HepG2 (cell line): Measurements from ENCODE around the gene GAL3ST1. TPM values are rescaled to one million over a fixed set of nuclear protein-coding genes. Genes with fewer than 3 reads are reported as not detected.
A peak's percentile ranks its signal among the peaks of the same experiment; 100 is the strongest.

Experiments
- ATAC-seq: fragments of 200-7000 bp; cut with Tn5 transposase; 3 replicates; pipeline ENCODE4 v1.9.1; 2020; ENCODE audit warnings: mild to moderate bottlenecking, moderate library complexity
- BruUV-seq: library from RNA; stranded (reverse); fragments of 400-500 nt; replicated peaks from 2 replicates; lab custom pipeline; 2021; lab: Mats Ljungman, UMichigan
- CTCF ChIA-PET: fragments of 300-600 bp; formaldehyde crosslinking; extraction: SDS; loops from one replicate; lab custom pipeline; 2021; ENCODE audit warnings: low total read pairs, inconsistent platforms, low intra/inter-chr PET ratio; lab: Yijun Ruan, JAX
- POLR2A ChIA-PET: fragments of 350-600 bp; sonication (Branson Sonifier 250); formaldehyde crosslinking; loops from one replicate; lab custom pipeline; 2020; ENCODE audit warnings: antibody characterized with exemption, inconsistent platforms; lab: Yijun Ruan, JAX
- DNase-seq: peaks from one replicate; pipeline ENCODE4 v3.0.0-alpha.2; 2015; ENCODE audit warnings: low spot score
- FAIRE-seq: peaks from 3 replicates; lab custom pipeline; 2011; peaks lifted over from hg19 to GRCh38; lab: Jason Lieb, UNC
- H2AFZ ChIP-seq: one replicate; pipeline ENCODE4 v1.6.1; 2011; ENCODE audit warnings: low read length, inconsistent platforms
- H3K27ac ChIP-seq: fragments of 300-600 bp; 3 replicates; pipeline ENCODE4 v1.8.0; 2011; ENCODE audit warnings: mixed run types, mild to moderate bottlenecking, mixed read lengths, low read length, inconsistent platforms; ENCODE audit not compliant: insufficient read depth; ENCODE audit errors: extremely low read length
- H3K27me3 ChIP-seq, 2 experiments: fragments of 200-600 bp in 1 of 2; 2 replicates in 1 of 2; 3 replicates in 1 of 2; pipeline versions ENCODE4 v1.6.0 to v1.8.0; 2011; ENCODE audit warnings: low read length in 2 of 2, mild to moderate bottlenecking in 2 of 2, moderate library complexity in 2 of 2, inconsistent platforms in 1 of 2; ENCODE audit not compliant: insufficient read depth in 2 of 2, control insufficient read depth in 1 of 2
- H3K36me3 ChIP-seq, 2 experiments: fragments of 200-600 bp in 1 of 2; replicated peaks in 1 of 2; 2 replicates in 1 of 2; 3 replicates in 1 of 2; pipeline versions ENCODE4 v1.5.1 to v1.8.0; 2011; ENCODE audit warnings: low read length in 2 of 2, inconsistent platforms in 1 of 2; ENCODE audit not compliant: insufficient read depth in 2 of 2, control insufficient read depth in 1 of 2
- H3K4me1 ChIP-seq: 2 replicates; pipeline ENCODE4 v1.5.1; 2012; ENCODE audit warnings: low read length, inconsistent platforms; ENCODE audit not compliant: insufficient read depth
- H3K4me2 ChIP-seq: 2 replicates; pipeline ENCODE4 v1.6.0; 2011; ENCODE audit warnings: low read depth, low read length, inconsistent platforms
- H3K4me3 ChIP-seq, 3 experiments: fragments of 200-600 bp in 1 of 3; sonication (generic), shearing (Covaris generic) in 1 of 3; replicated peaks in 1 of 3; 2 replicates each; pipeline ENCODE4 v1.5.1; 2011 to 2016; ENCODE audit warnings: low read length in 3 of 3, inconsistent platforms in 2 of 3, low read depth in 2 of 3, mild to moderate bottlenecking in 2 of 3, control low read depth in 1 of 3, mixed read lengths in 1 of 3; ENCODE audit not compliant: insufficient read depth in 1 of 3
- H3K79me2 ChIP-seq: one replicate; pipeline ENCODE4 v1.6.1; 2011; ENCODE audit warnings: low read length, inconsistent platforms; ENCODE audit not compliant: insufficient read depth
- H3K9ac ChIP-seq: 2 replicates; pipeline ENCODE4 v1.6.0; 2011; ENCODE audit warnings: mild to moderate bottlenecking, low read depth, low read length, inconsistent platforms; ENCODE audit not compliant: insufficient read depth
- H3K9me3 ChIP-seq: 2 replicates; pipeline ENCODE4 v1.5.1; 2012; ENCODE audit warnings: mild to moderate bottlenecking, low read length
- H4K20me1 ChIP-seq: 2 replicates; pipeline ENCODE4 v1.6.0; 2011; ENCODE audit warnings: inconsistent platforms, mild to moderate bottlenecking, low read length, moderate library complexity; ENCODE audit not compliant: insufficient read depth
- CC2D1A ChIP-seq: sonication (generic); formaldehyde crosslinking; IDR thresholded peaks from 2 replicates; pipeline ENCODE4 v1.8.1; 2023; ENCODE audit warnings: mild to moderate bottlenecking, missing genetic modification reagents
- GLI4 ChIP-seq: sonication (generic); formaldehyde crosslinking; IDR thresholded peaks from 2 replicates; pipeline ENCODE4 v1.5.1; 2020; ENCODE audit warnings: missing genetic modification reagents, mild to moderate bottlenecking, moderate library complexity, borderline replicate concordance
- NFATC3 ChIP-seq: sonication (generic); formaldehyde crosslinking; IDR thresholded peaks from 2 replicates; pipeline ENCODE4 v1.5.1; 2020; ENCODE audit warnings: mild to moderate bottlenecking, missing genetic modification reagents
- ZNF282 ChIP-seq: fragments of 450-650 bp; IDR thresholded peaks from 2 replicates; pipeline ENCODE4 v1.6.1; 2018; ENCODE audit not compliant: partially characterized antibody
- ZNF768 ChIP-seq: sonication (generic); formaldehyde crosslinking; IDR thresholded peaks from 2 replicates; pipeline ENCODE4 v1.4.0; 2020; ENCODE audit warnings: missing genetic modification reagents
- WGBS: methylation state at CpG from one replicate; pipeline ENCODE4 v1.1.6; 2017; ENCODE audit warnings: low lambda C conversion rate; 5-methylcytosine and 5-hydroxymethylcytosine counted together
- in situ Hi-C: cut with HindIII; loops from 2 replicates; pipeline ENCODE4 v1.10.0; 2017; ENCODE audit warnings: low pct_unique_long_range_greater_than_20kb; ENCODE audit not compliant: extremely low pct_ligation_motif_present
- intact Hi-C: fragments of 100-400 bp; cut with micrococcal nuclease; formaldehyde crosslinking; loops from one replicate; pipeline ENCODE4 v1.10.0; 2022; ENCODE audit not compliant: unreplicated experiment
- polyA plus RNA-seq, 8 experiments: library from polyadenylated mRNA; depleted of rRNA in 3 of 8; stranded (reverse) in 7 of 8; unstranded in 1 of 8; fragments of >200 nt; fragmentation: Illumina TruSeq in 4 of 8; extraction: Trizol in 4 of 8; gene quantifications; 2 replicates each; pipeline versions ENCODE4 v1.2.1 to v1.2.3, GENCODE V29; 2011 to 2016; ENCODE audit warnings: low read depth in 4 of 8, missing spikeins in 1 of 8, mixed read lengths in 1 of 8; ENCODE audit not compliant: insufficient read depth in 1 of 8
- total RNA-seq, 5 experiments: library from RNA; depleted of rRNA; stranded (reverse); fragments of >200 nt; fragmentation: Illumina TruSeq; extraction: Trizol; gene quantifications; 2 replicates each; pipeline ENCODE4 v1.2.3, GENCODE V29; 2016; ENCODE audit warnings: low read depth in 1 of 5
- TF ChIP-seq, protein P1 (sequence below): sonication (generic); formaldehyde crosslinking; IDR thresholded peaks from 2 replicates; pipeline ENCODE4 v1.8.1; 2023; ENCODE audit warnings: mild to moderate bottlenecking, inconsistent platforms, moderate library complexity, missing genetic modification reagents, borderline replicate concordance
- TF ChIP-seq, protein P2 (sequence below): sonication (generic); formaldehyde crosslinking; IDR thresholded peaks from 2 replicates; pipeline ENCODE4 v1.5.1; 2020; ENCODE audit warnings: mild to moderate bottlenecking, missing genetic modification reagents, moderate library complexity

Gene GAL3ST1
- total and polyA plus RNA-seq, 2 of the 13 experiments (the other 11 are each of a cell fraction or from before 2014, with no cell fraction given) = 4.4 to 14.7 TPM

DNA sequence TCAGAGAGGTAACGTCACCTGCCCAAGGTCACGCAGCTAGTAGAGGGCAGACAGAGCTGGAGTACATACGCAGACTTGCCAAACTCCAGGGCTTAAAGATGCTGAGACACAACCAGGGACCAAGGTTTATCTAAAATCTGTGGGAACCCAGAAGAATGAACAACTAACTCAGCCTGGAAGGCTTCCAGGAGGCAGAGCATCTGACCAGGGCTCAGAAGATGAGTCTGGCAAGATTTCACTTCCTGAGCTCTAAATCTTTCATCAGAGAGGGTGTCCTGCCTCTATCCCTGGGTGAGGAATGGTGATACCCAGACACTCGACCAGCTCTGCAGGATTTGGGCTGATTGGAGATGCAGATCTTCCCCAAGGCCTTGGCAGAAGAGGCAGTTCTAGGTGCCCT, 9.1 kb downstream of the GAL3ST1 start:
- Histone ChIP-seq H3K79me2 (no peaks in the 10 kb centered on the region), H3K9me3 (no peaks in the 10 kb centered on the region), H3K9ac (no peak overlapping the region), H2AFZ (no peak overlapping the region), H3K27me3 (no peaks in the 10 kb centered on the region), H4K20me1 (no peaks in the 10 kb centered on the region), H3K4me3 (no peak overlapping the region), H3K4me1 (peaks cover 47% of the 10 kb centered on the region), H3K4me2 (peak overlapping the region; percentile 56; the same call in 1 of the 2 replicates), H3K27ac (no peak overlapping the region), H3K36me3 (no peaks in the 10 kb centered on the region)
- BruUV-seq = no TSS peak
- 21% methylated on average over 4 of the region's 4 CpGs for WGBS
- TF ChIP-seq NFATC3 (CRISPR knock-in tag) (no peak), ZNF282 (no peak), GLI4 (CRISPR knock-in tag) (no peak), ZNF768 (CRISPR knock-in tag) (peak; percentile 39; the same call in 1 of the 2 replicates)
- TF ChIP-seq, protein P1, sequence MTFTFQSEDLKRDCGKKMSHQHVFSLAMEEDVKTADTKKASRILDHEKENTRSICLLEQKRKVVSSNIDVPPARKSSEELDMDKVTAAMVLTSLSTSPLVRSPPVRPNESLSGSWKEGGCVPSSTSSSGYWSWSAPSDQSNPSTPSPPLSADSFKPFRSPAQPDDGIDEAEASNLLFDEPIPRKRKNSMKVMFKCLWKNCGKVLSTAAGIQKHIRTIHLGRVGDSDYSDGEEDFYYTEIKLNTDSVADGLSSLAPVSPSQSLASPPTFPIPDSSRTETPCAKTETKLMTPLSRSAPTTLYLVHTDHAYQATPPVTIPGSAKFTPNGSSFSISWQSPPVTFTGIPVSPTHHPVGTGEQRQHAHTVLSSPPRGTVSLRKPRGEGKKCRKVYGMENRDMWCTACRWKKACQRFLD = no peak
- intact Hi-C loops = no loop called here
- FAIRE-seq = no peak
- ATAC-seq = no peak
- DNase-seq = no peak
- in situ Hi-C loops = no loop called here
- POLR2A ChIA-PET = interaction anchor here (2.1 kb wide), 1 partner anchor 26 kb away, joined by 7 read pairs; the partner anchor contains the start of gene PES1
- CTCF ChIA-PET = no interaction called here

DNA sequence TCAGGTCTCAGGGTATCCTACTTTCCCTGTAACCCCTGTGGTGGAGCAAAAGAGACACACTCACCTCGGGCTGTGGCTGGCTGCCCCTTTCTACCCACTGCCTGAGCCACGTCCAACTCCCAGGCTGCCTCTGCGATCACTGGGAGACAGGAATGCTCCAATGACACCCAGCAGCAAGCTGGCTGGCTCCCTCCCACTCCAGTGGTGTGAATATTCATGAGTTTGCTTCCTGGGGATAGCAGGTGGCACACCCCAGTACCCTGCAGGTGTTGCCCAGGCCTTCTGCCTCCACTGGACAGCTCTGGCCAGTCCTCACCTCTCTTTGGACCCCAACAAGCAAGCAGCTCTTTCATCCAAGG, 9.7 kb downstream of the GAL3ST1 start:
- TF ChIP-seq, protein P2, sequence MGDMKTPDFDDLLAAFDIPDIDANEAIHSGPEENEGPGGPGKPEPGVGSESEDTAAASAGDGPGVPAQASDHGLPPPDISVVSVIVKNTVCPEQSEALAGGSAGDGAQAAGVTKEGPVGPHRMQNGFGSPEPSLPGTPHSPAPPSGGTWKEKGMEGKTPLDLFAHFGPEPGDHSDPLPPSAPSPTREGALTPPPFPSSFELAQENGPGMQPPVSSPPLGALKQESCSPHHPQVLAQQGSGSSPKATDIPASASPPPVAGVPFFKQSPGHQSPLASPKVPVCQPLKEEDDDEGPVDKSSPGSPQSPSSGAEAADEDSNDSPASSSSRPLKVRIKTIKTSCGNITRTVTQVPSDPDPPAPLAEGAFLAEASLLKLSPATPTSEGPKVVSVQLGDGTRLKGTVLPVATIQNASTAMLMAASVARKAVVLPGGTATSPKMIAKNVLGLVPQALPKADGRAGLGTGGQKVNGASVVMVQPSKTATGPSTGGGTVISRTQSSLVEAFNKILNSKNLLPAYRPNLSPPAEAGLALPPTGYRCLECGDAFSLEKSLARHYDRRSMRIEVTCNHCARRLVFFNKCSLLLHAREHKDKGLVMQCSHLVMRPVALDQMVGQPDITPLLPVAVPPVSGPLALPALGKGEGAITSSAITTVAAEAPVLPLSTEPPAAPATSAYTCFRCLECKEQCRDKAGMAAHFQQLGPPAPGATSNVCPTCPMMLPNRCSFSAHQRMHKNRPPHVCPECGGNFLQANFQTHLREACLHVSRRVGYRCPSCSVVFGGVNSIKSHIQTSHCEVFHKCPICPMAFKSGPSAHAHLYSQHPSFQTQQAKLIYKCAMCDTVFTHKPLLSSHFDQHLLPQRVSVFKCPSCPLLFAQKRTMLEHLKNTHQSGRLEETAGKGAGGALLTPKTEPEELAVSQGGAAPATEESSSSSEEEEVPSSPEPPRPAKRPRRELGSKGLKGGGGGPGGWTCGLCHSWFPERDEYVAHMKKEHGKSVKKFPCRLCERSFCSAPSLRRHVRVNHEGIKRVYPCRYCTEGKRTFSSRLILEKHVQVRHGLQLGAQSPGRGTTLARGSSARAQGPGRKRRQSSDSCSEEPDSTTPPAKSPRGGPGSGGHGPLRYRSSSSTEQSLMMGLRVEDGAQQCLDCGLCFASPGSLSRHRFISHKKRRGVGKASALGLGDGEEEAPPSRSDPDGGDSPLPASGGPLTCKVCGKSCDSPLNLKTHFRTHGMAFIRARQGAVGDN (CRISPR knock-in tag) = peak; percentile 14; the same call in 1 of the 2 replicates
- no peak for TF ChIP-seq CC2D1A (CRISPR knock-in tag)
- TF ChIP-seq, all 625 proteins: peak for 1
- no peak overlapping the region for H2AFZ ChIP-seq
- H3K79me2 ChIP-seq = no peaks in the 10 kb centered on the region
- H3K4me2 ChIP-seq = no peak overlapping the region
- WGBS = 10% methylated on average over 3 of the region's 3 CpGs
- H4K20me1 ChIP-seq = no peaks in the 10 kb centered on the region
- no peak overlapping the region for H3K9ac ChIP-seq
- H3K27me3 ChIP-seq = no peaks in the 10 kb centered on the region
- ChIA-PET CTCF (no interaction called here), POLR2A (interaction anchor here (2.1 kb wide), 1 partner anchor 27 kb away, joined by 7 read pairs; the partner anchor contains the start of gene PES1)
- no peak overlapping the region for H3K4me3 ChIP-seq
- intact Hi-C loops (no loop called here), in situ Hi-C loops (no loop called here)
- H3K4me1 ChIP-seq = peaks cover 54% of the 10 kb centered on the region
- H3K36me3 ChIP-seq = no peaks in the 10 kb centered on the region
- FAIRE-seq (no peak), DNase-seq (no peak), ATAC-seq (peak; percentile 12; the same call in 1 of the 3 replicates)
- no peak overlapping the region for H3K27ac ChIP-seq
- no TSS peak for BruUV-seq
- H3K9me3 ChIP-seq = no peaks in the 10 kb centered on the region
